Upper lobe of left lung (tissue), 4 donors: Measurements from ENCODE around the gene ARMH3.

Experiments used
- CTCF ChIP-seq, 6 experiments: fragments of 450-650 bp in 4 of 6; fragments of 200-600 bp in 2 of 6; sonication (generic) in 2 of 6; IDR thresholded peaks; one replicate each; pipeline ENCODE4 v1.5.1; 2016 to 2019; ENCODE audit warnings: antibody characterized with exemption in 6 of 6
- POLR2A ChIP-seq, 4 donors: fragments of 450-650 bp; IDR thresholded peaks; one replicate each; pipeline ENCODE4 v1.5.1; 2016 to 2017; ENCODE audit warnings: antibody characterized with exemption in 4 of 4, mild to moderate bottlenecking in 2 of 4
- POLR2AphosphoS5 ChIP-seq, 2 donors: sonication (generic); formaldehyde crosslinking; IDR thresholded peaks; one replicate each; pipeline ENCODE4 v1.5.1; 2017; ENCODE audit warnings: antibody characterized with exemption in 2 of 2

DNA sequence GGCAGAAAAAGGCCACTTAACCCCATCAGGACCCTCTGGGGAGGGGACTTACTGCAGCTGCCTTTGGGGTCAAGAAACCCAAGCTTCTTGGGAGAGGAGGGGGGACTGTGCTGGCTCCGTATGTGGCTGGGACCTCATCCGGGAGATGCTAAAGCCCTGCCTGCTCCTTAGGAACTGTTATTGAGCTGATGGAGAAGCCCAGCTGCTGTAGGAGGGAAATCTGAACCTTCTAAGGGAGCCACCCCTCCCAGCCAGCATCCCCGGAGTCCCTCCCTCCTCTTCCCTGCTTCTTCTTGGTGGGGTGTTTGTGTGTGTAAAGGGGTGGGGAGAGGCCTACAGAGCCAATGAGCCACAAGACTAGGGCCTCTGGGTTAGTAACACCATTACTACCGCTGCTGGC, 220.6 kb downstream of the ARMH3 start:
- TF ChIP-seq CTCF (IDR thresholded peaks at IDR 0.05): no peak
- no peak for TF ChIP-seq POLR2AphosphoS5 (IDR thresholded peaks at IDR 0.05)
- no peak for TF ChIP-seq POLR2A (IDR thresholded peaks at IDR 0.05)
